Measurements from ENCODE around the gene SLC7A6. TPM values are rescaled to one million over a fixed set of nuclear protein-coding genes. Genes with fewer than 3 reads are reported as not detected.

SLC7A6 gene
- total RNA-seq, 1 donor from 2014 or later, result 103 TPM

- intact Hi-C loops (cut with micrococcal nuclease), result no loop called here
- Mint-ChIP-seq H3K4me3 (no peak overlapping the region), H3K4me1 (peaks cover 12% of the 10 kb centered on the region), H3K36me3 (ENCODE audit: low read depth) (peaks cover 72% of the 10 kb centered on the region), H3K27ac (peak overlapping the region; percentile 12), H3K9me3 (no peaks in the 10 kb centered on the region), H3K27me3 (no peaks in the 10 kb centered on the region)
- DNase-seq, result no peak
These were observed 35.5 kb downstream of the SLC7A6 start for GRCh38 chr16:68299571-68300453.

DNA sequence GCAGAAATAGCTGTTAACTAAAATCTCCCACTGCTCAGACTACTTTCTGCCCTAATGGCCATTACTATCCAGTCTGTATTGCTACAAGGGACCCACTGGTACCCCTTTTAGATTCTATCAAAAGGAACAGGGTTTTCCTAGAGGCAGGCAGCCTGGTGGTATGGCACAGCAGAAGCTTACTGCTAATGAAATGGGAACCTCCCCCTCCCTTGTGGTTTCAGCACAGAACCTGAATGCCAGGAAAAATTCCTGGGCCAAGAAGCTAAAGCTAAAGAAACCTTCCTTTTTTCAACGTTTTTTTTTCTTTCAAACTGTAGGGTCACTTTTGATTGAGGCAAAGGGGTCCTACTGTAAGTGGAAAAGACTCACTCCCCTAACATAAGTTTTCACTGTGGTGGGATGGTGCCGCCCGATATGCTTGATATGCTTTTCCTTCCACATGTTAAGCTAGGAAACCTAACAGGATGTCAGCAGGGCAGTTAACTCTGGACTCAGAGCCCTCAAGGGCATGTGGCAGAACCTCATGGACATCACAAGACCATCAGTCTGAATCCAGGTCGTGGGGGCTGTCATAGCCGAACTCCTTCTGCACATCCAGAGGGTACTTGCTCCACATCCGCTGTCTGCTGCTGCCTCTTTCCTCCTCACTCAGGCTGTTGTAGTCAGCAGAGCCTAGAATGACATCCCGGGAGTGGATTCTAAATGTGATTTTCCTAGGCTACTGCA, 36.6 kb downstream of the SLC7A6 start:
- Mint-ChIP-seq H3K27ac (peak overlapping the region; percentile 15), H3K36me3 (ENCODE audit: low read depth) (peaks cover 74% of the 10 kb centered on the region), H3K4me3 (no peak overlapping the region), H3K9me3 (no peaks in the 10 kb centered on the region), H3K4me1 (peaks cover 12% of the 10 kb centered on the region), H3K27me3 (no peaks in the 10 kb centered on the region)
- DNase-seq, result no peak
- intact Hi-C loops (cut with micrococcal nuclease), result no loop called here

DNA sequence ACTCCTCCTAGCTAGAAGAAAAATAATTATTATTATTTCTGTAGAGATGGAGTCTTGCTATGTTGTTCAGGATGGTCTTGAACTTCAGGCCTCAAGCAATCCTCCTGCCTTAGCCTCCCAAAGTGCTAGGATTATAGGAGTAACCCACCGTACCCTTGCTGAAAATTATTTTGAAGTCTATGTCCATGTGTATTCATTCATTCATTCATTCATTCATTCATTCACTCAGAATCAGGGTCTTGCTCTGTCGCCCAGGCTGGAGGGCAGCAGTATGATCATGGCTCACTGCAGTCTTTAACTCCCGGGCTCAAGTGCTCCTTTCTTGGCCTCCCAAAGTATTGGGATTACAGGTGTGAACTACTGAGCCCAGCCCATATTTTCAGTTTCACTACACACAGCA, 42.3 kb downstream of the SLC7A6 start:
- no peak overlapping the region for H3K27ac Mint-ChIP-seq
- intact Hi-C loops (cut with micrococcal nuclease), result no loop called here
- H3K36me3 Mint-ChIP-seq (ENCODE audit: low read depth), result peaks cover 47% of the 10 kb centered on the region
- H3K4me1 Mint-ChIP-seq, result peaks cover 22% of the 10 kb centered on the region
- no peak for DNase-seq
- no peaks in the 10 kb centered on the region for H3K27me3 Mint-ChIP-seq
- no peak overlapping the region for H3K4me3 Mint-ChIP-seq
- no peaks in the 10 kb centered on the region for H3K9me3 Mint-ChIP-seq

GRCh38 chr16:68309799-68310198, 45.5 kb downstream of the SLC7A6 start:
- Mint-ChIP-seq H3K27me3 (no peaks in the 10 kb centered on the region), H3K4me3 (peak overlapping the region; percentile 89), H3K9me3 (no peaks in the 10 kb centered on the region), H3K4me1 (peaks cover 33% of the 10 kb centered on the region), H3K27ac (peak overlapping the region; percentile 86), H3K36me3 (ENCODE audit: low read depth) (peaks cover 36% of the 10 kb centered on the region)
- peak; percentile 75 for DNase-seq
- intact Hi-C loops (cut with micrococcal nuclease), result loop anchor here (1.0 to 2.0 kb wide), 2 partner anchors 19 to 21 kb away; no protein-coding TSS in a partner anchor

DNA sequence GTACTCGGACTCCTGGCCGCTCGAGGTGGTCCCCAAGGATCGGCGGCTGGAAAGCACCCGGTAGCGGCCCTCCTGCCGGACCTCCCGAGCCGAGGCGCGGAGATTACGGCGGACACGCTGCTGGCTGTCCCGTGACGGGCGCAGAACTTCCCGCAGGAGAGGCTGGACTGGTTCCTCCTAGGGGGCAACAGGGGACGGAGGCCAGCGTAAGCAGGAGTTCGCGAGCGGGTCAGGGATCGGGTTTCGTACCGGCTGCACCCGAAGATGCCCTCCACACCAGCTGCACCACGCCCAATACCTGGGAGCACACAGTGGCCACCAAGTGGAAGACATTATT, 46.1 kb downstream of the SLC7A6 start:
- H3K4me1 Mint-ChIP-seq, result peaks cover 34% of the 10 kb centered on the region
- no peak for DNase-seq
- H3K27me3 Mint-ChIP-seq, result no peaks in the 10 kb centered on the region
- no peaks in the 10 kb centered on the region for H3K9me3 Mint-ChIP-seq
- peaks cover 38% of the 10 kb centered on the region for H3K36me3 Mint-ChIP-seq (ENCODE audit: low read depth)
- peak overlapping the region; percentile 86 for H3K27ac Mint-ChIP-seq
- intact Hi-C loops (cut with micrococcal nuclease), result loop anchor here (1.0 to 2.0 kb wide), 2 partner anchors 18 to 22 kb away; no protein-coding TSS in a partner anchor
- H3K4me3 Mint-ChIP-seq, result peak overlapping the region; percentile 89

- H3K4me3 Mint-ChIP-seq, result peak within 1 kb of the TSS; percentile 89
- intact Hi-C loops (cut with micrococcal nuclease), result loop anchor here (1.0 to 2.0 kb wide), 4 partner anchors 8 to 47 kb away; partner anchors contain the start of gene SLC7A6
- peaks cover 37% of the 10 kb centered on the region for H3K4me1 Mint-ChIP-seq
- peaks cover 37% of the 10 kb centered on the region for H3K36me3 Mint-ChIP-seq (ENCODE audit: low read depth)
- H3K27me3 Mint-ChIP-seq, result no peaks in the 10 kb centered on the region
- no peaks in the 10 kb centered on the region for H3K9me3 Mint-ChIP-seq
- DNase-seq, result peak; percentile 98
- peak within 1 kb of the TSS; percentile 86 for H3K27ac Mint-ChIP-seq
These were observed 46.6 kb downstream of the SLC7A6 start, which contains the start of the genes PRMT7 and SLC7A6OS for GRCh38 chr16:68310774-68311511. TSS of gene PRMT7 (plus strand) at chr16:68311019. CDS start at chr16:68315980, 4,961 bp downstream. TSS of gene SLC7A6OS (minus strand) at chr16:68310946. CDS start at chr16:68310926, 20 bp downstream.

- no peaks in the 10 kb centered on the region for H3K27me3 Mint-ChIP-seq
- peaks cover 34% of the 10 kb centered on the region for H3K4me1 Mint-ChIP-seq
- H3K27ac Mint-ChIP-seq, result no peak overlapping the region
- peaks cover 40% of the 10 kb centered on the region for H3K36me3 Mint-ChIP-seq (ENCODE audit: low read depth)
- H3K4me3 Mint-ChIP-seq, result no peak overlapping the region
- DNase-seq, result no peak
- intact Hi-C loops (cut with micrococcal nuclease), result no loop called here
- H3K9me3 Mint-ChIP-seq, result no peaks in the 10 kb centered on the region
These were observed 48.8 kb downstream of the SLC7A6 start for GRCh38 chr16:68313116-68313515.

- peaks cover 27% of the 10 kb centered on the region for H3K4me1 Mint-ChIP-seq
- H3K27me3 Mint-ChIP-seq, result no peaks in the 10 kb centered on the region
- peak; percentile 69 for DNase-seq
- peaks cover 49% of the 10 kb centered on the region for H3K36me3 Mint-ChIP-seq (ENCODE audit: low read depth)
- intact Hi-C loops (cut with micrococcal nuclease), result loop anchor here (1.0 to 2.0 kb wide), 2 partner anchors 8 to 55 kb away; partner anchors contain the start of genes PRMT7 and SLC7A6
- H3K4me3 Mint-ChIP-seq, result peak overlapping the region; percentile 30
- peak overlapping the region; percentile 76 for H3K27ac Mint-ChIP-seq
- H3K9me3 Mint-ChIP-seq, result no peaks in the 10 kb centered on the region
These were observed 55.0 kb downstream of the SLC7A6 start for GRCh38 chr16:68319185-68319908.

GRCh38 chr16:68324336-68324735, 60.0 kb downstream of the SLC7A6 start:
- Mint-ChIP-seq H3K9me3 (no peaks in the 10 kb centered on the region), H3K27me3 (no peaks in the 10 kb centered on the region), H3K4me3 (no peak overlapping the region), H3K4me1 (peaks cover 20% of the 10 kb centered on the region), H3K27ac (no peak overlapping the region), H3K36me3 (ENCODE audit: low read depth) (peaks cover 36% of the 10 kb centered on the region)
- DNase-seq, result no peak
- intact Hi-C loops (cut with micrococcal nuclease), result no loop called here

DNA sequence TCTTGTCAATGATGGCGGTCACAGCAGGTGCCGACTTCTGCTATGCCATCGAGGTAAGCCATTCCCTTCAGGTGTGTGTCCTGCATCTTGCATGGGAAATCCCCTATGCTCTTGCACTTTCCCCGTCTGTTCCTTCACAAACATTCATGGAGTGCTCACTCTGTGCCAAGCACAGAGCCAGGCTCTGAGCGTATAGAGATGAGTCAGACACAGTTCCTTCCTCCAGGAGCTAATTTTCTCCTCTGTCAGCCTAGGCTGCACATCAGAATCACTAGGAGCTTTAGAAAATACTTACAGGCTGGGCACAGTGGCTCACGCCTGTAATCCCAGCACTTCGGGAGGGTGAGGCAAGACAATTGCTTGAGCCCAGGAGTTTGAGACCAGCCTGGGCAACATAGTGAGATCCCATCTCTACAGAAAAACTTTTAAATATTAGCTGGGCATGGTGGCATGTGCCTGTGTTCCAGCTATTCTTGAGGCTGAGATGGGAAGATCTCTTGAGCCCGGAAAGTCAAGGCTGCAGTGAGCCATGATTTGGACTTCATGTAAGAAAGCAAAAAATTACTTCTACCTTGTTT, 60.5 kb downstream of the SLC7A6 start:
- Mint-ChIP-seq H3K9me3 (no peaks in the 10 kb centered on the region), H3K4me3 (no peak overlapping the region)
- intact Hi-C loops (cut with micrococcal nuclease), result no loop called here

GRCh38 chr16:68328151-68328859, 64.0 kb downstream of the SLC7A6 start:
- H3K9me3 Mint-ChIP-seq, result no peaks in the 10 kb centered on the region
- peaks cover 30% of the 10 kb centered on the region for H3K4me1 Mint-ChIP-seq
- H3K36me3 Mint-ChIP-seq (ENCODE audit: low read depth), result peaks cover 37% of the 10 kb centered on the region
- H3K4me3 Mint-ChIP-seq, result no peak overlapping the region
- intact Hi-C loops (cut with micrococcal nuclease), result loop anchor here (1.0 kb wide), 3 partner anchors 18 to 88 kb away; partner anchors contain the start of gene SLC7A6OS
- no peaks in the 10 kb centered on the region for H3K27me3 Mint-ChIP-seq
- DNase-seq, result peak; percentile 94
- H3K27ac Mint-ChIP-seq, result no peak overlapping the region

More for the DNA sequence above, 60.5 kb downstream of the SLC7A6 start:
- DNase-seq, result no peak
- peaks cover 18% of the 10 kb centered on the region for H3K4me1 Mint-ChIP-seq
- no peak overlapping the region for H3K27ac Mint-ChIP-seq
- peaks cover 34% of the 10 kb centered on the region for H3K36me3 Mint-ChIP-seq (ENCODE audit: low read depth)
- no peaks in the 10 kb centered on the region for H3K27me3 Mint-ChIP-seq

DNA sequence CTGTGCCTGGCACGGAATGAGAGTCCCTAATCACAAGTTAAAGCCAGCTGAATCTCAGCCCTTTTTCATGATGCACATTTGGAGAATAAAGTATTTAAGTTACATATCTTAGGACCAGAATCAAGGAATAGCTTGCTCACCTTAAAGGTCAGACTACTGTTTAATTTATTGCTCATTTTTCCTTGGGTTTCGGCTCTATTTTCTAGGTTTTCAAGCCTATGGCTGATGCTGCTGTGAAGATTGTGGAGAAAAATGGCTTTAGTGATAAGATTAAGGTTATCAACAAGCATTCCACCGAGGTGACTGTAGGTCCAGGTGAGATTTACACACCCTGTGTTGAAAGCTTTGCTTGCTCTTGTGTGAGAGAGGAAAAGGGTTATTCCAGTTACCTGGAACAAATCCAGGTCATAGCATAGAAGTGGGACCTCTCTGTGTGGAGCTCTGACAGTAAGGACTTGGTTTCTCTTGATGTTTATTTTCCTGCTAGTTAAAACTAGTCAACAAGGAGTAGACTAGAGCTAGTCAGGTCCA, 64.6 kb downstream of the SLC7A6 start:
- Mint-ChIP-seq H3K9me3 (no peaks in the 10 kb centered on the region), H3K27me3 (no peaks in the 10 kb centered on the region), H3K27ac (no peak overlapping the region), H3K36me3 (ENCODE audit: low read depth) (peaks cover 36% of the 10 kb centered on the region), H3K4me1 (peaks cover 30% of the 10 kb centered on the region), H3K4me3 (no peak overlapping the region)
- intact Hi-C loops (cut with micrococcal nuclease), result loop anchor here (1.0 kb wide), 3 partner anchors 19 to 89 kb away; partner anchors contain the start of gene SLC7A6OS
- DNase-seq, result no peak
